Skin of body (tissue), 2 donors: Measurements from ENCODE around the gene HTR4. TPM values are rescaled to one million over a fixed set of nuclear protein-coding genes. Genes with fewer than 3 reads are reported as not detected.

Experiments used
- DNase-seq: peaks from one replicate; lab custom pipeline; 2025; lab: John Stamatoyannopoulos, UW
- total RNA-seq: library from RNA; depleted of rRNA; stranded (reverse); fragments of >200 nt; gene quantifications from one replicate; pipeline ENCODE4 v1.2.3, GENCODE V29; 2014

Gene HTR4
- total RNA-seq, 1 donor from 2014 or later, result not detected

DNA sequence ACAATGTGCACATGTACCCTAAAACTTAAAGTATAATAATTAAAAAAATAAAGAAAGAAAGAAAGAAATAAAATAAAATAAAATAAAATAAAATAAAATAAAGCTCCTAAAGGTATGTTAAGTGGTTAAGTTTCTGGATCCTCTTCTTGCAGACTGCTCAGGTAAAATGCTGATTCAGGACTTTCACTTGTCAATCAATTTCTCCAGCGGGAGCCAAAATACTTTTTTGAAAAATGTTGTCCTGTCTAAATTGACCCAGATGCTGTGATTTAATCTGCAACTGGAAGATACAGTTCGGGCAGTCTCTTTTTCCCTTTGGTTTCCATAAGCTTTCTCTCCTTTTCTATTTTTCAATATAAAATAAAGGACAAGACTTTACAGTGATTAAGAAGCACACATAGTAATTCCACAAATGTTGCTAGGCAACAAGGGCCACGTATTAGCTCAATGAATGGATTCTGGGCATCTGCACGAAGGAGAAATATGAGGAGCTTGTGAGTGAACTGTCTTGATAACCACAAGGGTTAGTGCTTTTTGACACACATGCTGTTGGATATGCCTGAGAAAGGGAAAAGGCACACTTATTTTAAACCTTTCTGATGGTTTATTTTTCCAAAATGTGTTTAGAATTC, 38.6 kb downstream of the HTR4 start:
- no peak for DNase-seq

DNA sequence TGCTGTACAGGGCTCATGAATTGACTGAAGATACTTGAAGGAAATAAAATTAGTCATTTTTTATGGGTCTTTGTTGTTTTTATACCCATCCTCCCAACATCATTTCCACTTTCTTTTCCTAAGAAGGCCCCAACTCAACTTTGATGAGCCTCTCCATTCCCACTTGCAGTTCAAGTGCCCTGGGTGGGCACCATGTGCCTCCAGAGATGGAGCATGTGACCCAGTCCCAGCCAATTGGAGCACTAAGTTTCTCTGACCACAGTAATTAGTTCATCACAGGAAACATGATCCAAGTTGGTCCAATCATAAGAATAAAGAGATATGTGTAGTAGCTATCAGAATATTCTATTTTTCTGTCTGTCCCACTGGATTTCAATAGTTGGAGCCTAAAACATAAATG, 46.9 kb downstream of the HTR4 start:
- DNase-seq, result no peak

GRCh38 chr5:148606296-148606695, 48.0 kb downstream of the HTR4 start:
- DNase-seq, result no peak

- DNase-seq, result no peak
Measured at GRCh38 chr5:148599187-148599586, 55.1 kb downstream of the HTR4 start.

- DNase-seq, result no peak
Measured at GRCh38 chr5:148595697-148596096, 58.6 kb downstream of the HTR4 start.

DNA sequence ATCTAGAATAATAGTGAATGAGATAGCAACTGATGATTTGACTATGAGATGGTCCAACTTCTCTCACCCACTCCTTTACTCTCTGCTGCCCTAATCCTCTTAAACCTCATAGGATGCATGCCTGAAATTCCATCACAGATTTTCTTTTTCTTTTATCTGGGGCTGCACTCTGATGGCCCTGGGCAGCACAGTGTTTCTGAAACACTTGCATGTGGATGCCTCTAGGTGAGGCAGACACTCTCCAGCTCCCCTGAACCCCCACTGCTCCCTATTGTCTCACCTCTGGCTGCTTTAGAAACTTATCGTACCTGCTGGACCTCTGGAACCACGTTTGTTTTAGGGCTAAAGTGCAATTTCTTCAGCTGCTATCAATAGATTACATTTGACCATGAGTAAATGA, 67.5 kb downstream of the HTR4 start:
- DNase-seq, result no peak

- no peak for DNase-seq
Measured at GRCh38 chr5:148585988-148586387, 68.3 kb downstream of the HTR4 start.

- DNase-seq, result no peak
Measured at GRCh38 chr5:148584103-148584502, 70.2 kb downstream of the HTR4 start.

DNA sequence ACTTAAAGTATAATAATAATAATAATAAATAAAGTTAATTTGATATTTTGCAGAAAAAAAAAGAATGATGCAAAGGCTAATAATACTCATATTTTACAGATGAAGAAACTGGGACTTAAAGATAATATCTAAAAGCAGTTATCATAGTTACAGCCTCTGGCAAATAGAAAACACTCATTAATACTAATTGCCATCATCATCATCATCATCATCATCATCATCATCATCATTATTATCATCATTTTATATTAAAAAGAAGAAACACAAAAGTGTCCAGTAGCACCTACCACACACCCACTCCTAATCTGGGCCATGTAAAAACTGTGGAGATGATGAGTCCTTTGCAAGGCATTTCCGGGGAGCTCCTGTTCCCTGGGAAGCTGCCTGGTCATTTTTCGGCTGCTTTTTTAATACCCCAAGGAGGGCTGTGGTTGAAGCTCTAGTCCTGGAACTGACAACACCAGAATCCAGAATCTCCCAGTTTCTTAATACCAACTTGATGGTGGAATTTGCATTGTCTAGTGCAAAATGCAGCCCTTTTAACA, 70.8 kb downstream of the HTR4 start:
- no peak for DNase-seq

DNA sequence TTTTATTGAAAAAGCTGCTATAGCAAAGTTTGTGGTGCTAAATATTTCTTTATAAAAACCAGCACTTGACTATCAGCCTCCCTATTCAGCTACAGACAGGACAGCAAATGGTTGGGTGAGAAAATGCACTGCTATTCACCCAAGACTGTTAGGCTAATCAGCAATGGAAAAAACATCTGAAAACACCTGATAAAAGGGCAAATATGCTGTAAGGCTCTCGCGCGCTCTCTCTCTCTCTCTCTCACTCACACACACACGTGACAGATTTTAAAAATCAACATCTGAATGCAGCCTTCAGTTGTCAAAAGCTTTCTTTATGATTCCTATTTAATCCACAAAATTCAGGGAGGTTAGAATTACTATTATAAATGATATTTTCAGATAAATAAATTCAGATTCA, 80.2 kb downstream of the HTR4 start:
- DNase-seq, result no peak

- no peak for DNase-seq
Measured at GRCh38 chr5:148573374-148573773, 81.0 kb downstream of the HTR4 start.

- no peak for DNase-seq
Measured at GRCh38 chr5:148569948-148570347, 84.4 kb downstream of the HTR4 start.

DNA sequence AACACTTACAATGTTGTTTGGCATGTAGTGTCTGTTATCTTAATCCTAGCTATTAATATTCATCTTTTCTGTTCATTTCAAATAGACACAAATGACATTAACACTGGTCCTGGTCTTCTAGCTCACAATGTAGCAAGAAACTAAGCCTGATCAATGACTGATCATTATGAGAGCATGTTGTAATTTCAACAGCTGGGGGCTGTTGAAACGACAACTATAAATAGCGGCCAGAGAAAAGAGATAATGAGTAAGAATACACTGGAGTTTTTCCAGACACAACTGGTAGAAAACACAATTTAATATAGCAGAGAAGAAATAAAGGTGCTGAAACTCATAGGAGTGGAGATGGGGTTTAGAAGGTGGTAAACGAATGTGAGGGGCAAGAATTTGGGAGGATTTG, 89.2 kb downstream of the HTR4 start:
- no peak for DNase-seq

- no peak for DNase-seq
Measured at GRCh38 chr5:148563021-148563420, 91.3 kb downstream of the HTR4 start.

- no peak for DNase-seq
Measured at GRCh38 chr5:148561801-148562311, 92.5 kb downstream of the HTR4 start.

DNA sequence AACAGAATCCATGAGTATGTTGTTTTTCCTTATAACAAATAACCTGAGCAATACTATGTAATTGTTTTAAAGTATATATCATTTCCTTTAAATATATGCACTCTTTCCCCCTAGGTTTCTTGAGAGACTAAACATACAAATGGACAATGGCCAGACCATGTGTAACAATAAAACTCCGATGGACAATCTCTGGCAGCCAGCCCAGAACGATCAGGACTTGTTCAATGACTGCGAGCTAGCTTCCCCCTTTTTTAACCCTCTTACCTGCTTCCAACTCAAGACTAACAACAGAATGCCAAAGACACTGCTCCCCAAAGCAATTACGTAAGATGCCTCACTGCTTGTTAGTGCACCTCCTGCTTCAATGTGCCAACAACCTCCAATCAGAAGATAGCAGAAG, 94.9 kb downstream of the HTR4 start:
- DNase-seq, result no peak

GRCh38 chr5:148558892-148559291, 95.4 kb downstream of the HTR4 start:
- no peak for DNase-seq

GRCh38 chr5:148556835-148557234, 97.5 kb downstream of the HTR4 start:
- DNase-seq, result no peak

DNA sequence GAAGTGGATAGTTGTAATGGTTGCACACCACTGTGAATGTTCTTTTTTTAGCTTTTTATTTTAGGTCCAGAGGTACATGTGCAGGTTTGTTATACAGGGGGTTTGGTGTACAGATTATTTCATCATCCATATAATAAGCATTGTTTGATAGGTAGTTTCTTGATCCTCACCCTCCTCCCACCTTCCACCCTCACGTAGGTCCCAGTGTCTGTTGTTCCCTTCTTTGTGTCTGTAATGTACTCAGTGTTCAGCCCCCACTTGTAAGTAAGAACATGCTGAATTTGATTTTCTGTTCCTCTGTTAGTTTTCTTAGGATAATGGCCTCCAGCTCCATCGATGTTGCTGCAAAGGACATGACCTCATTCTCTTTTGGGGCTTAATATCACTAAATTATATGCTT, 99.7 kb downstream of the HTR4 start:
- DNase-seq, result no peak

DNA sequence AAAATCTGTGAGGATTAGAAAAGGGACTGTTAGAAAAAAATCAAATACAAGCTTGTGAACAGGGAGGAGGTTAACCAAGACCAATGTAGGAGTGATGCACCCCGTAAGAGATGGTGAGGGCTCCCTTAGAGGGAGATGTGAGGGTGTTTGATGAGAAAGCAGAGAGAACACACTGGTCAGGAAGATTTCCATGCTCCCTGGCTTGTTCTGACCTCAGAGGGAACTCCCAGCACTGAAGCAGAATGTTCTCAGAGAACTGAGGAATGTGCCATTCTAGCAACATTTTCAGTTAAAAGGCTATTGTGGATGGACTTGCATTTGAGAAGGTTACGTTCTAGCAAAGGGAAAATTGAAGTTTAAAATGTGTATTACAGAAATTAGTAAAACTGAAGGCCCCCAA, 110.6 kb downstream of the HTR4 start:
- DNase-seq, result no peak

DNA sequence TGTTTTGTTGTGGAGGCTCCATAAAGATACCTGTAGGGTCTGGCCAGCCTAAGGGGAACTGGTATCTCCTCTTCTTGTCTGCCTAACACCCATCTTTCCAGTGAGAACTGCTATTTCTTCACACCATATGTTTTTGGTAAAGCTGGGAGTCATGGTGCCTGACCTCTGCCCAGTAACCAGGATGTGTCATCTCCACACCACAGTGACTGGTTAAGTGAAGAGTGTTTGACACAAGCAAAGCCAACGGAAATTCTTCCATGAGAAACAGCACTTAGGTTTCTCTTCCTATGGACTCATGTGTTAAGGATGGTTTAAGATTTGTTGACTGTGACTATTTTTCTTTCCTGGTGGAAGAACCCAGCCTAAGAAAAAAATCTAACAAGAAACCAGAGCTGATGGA, 111.5 kb downstream of the HTR4 start:
- DNase-seq, result no peak

GRCh38 chr5:148541054-148541835, 113.1 kb downstream of the HTR4 start:
- DNase-seq, result no peak

- no peak for DNase-seq
Measured at GRCh38 chr5:148540647-148541046, 113.7 kb downstream of the HTR4 start.
